Activated naive CD4-positive, alpha-beta T cell (primary cell): ENCODE measurements around the gene HS3ST4.
"Not testable (repeated sequence)": the region's sequence is repeated elsewhere in the genome, so short reads cannot be mapped to it uniquely, and the experiment has no call there.

ENCODE experiments used
- DNase-seq, 4 experiments: peaks; one replicate each; lab custom pipeline; 2025; lab: John Stamatoyannopoulos, UW

Gene HS3ST4

DNA sequence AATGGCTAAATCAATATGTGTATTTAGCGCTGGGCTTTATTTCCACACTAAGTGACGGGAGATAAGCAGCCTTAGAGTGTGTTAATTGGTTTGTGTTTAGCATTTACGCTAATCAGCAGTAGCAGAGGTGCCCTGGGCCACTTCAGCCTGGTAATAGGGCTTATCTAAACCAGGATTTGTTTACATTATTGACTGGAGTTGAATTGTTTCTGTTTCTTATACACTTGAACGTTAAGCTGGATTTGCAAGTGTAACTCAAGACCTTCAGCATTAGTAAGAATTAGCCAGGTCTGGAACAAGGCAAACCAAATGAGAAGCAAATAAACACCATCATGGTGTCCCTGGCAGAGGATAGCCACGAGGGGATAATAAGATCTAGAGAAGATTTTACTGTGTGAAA is 313.6 kb downstream of the HS3ST4 start:
- no peak for DNase-seq

DNA sequence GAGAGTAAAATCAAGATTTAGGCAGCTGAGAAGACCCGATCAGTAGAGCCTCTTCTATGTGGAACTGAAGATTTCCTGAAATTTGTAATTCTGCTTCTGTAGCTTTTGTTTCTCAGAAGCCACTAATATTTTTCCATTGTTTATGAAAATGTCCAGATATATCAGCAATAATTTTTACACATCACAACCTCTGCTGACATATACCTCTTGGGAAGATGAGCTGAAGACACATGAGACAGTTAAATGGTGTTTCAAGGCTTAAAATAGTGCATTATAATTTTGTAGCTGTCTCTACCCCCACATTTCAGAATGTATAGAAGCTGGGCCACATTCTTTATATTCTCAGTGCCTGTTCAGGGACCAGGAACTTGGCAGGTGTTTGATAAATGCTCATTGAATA is 320.6 kb downstream of the HS3ST4 start:
- no peak for DNase-seq

DNA sequence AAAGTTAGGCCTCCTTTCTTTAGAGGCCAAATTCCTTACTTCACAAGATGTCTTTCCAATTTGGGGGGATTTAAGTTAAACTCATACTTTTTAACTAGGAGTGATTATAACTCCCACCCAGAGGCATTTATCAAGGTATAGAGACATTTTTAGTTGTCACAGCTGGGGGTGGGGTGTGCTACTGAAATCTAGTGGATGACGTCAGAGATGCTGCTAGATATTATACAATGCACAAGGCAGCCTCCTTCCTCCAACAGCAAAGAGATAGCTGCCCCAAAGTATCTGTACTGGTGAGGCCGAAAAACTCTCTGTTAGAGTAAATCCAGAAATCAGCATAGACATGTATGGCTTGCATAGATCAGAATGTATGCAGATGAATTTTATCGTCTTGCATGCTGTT is 324.0 kb downstream of the HS3ST4 start:
- no peak for DNase-seq

DNA sequence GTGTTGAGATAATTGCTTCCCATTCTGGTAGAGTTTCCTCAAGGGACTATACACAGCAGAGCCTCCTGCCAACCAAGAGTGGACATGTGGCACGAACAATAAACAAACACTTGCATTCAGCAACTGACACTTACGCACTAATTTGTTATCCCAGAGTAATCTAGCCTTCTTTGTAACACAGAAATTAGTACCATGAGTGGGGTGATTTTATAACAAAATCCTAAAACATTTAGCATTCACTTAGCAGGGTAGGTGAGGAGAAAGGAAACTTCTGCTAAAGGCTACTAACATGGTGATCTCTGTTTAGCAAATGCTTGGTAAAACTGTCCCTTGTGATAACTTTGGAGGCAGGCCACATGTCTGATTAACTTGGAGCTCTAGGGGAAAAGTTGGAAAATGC is 325.2 kb downstream of the HS3ST4 start:
- no peak for DNase-seq

DNA sequence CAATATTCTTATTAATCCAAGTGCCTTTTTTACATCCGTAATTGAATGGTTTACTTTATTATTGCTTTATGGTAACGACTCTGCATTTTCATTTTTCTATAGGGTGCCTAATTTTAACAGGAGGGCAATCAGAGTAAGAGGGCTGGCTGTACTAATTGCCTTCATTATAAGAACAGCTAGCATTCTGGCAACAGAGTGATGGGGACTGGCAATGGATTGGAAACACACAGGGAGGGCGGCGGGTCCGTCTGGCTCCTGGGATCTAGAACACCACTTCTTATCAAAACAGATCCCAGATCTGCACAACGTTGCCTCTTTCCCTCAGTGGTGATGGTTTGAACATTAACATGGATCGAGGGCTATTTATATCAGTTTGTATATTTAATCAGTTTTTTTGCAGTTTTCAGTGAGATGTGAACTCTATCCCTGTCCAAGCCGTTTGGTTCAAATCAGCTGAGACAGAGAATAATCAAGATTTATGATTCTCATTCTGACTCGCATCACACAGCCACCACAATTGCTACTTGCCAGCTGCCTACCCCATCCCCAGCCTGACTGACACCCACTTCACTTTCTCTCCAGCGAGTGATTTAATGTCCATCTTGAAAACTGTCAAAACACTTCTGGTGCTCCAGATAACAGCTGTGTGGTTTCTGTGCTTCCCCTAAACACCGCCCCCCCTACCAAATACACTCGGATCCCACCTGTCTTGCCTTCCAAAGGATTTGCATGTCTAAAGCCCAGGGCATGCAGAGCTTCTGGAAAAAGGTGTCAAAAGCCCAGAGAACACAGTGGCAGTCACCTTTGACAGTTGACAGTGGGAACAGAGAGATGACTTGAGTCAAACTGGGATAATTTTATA is 327.9 kb downstream of the HS3ST4 start:
- no peak for DNase-seq

DNA sequence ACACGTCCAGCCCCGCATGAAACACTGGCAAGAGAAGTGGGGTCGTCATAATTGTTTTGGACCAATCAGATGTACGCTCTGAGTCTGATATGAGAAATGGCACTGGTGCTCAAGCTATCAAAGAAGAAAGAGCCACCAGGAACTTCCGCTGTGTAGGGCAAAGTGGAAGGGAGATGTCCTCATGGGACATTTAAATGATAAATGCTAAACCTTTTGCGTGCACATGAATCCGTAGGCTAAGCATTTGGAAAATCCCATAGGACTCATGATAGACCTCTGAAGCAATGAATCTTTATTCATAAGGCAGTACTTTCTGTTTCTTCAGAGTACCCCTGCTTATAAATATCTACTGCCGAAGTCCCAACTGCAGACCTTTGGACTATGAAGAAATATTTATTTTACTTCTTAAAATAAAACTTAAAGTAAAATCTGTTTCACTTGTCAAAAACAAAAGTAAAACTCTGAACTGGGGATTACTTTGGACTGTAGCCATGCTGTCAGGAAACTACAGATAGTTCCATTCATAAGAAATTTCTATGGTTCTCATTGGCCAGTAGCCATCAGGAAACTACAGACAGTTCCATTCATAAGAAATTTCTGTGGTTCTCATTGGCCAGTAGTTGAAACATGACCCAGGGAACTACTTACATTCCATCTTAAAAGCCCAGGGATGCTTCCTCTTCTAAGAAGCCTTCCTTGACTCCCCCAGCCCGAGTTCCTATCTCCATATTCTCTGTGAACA is 335.1 kb downstream of the HS3ST4 start:
- DNase-seq, result no peak

DNA sequence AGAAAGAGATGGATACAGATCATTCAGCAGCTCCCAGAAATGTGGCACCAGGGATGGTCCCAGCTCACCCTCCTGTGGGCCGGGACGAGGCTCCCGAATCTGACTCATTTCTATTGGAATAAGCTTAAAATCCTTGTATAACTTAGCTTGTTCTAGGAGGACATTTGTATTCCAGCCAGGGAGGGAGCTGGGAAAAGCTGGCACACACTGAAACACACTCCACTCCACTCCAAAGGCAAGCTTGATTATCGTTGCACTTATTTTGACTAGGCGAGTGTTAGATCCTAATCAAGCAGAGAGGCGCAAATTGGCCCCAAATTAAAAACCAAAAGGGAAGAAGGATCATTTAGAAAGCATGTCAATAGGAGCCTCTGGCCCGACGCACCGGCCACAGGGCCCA is 339.5 kb downstream of the HS3ST4 start:
- DNase-seq, result no peak

DNA sequence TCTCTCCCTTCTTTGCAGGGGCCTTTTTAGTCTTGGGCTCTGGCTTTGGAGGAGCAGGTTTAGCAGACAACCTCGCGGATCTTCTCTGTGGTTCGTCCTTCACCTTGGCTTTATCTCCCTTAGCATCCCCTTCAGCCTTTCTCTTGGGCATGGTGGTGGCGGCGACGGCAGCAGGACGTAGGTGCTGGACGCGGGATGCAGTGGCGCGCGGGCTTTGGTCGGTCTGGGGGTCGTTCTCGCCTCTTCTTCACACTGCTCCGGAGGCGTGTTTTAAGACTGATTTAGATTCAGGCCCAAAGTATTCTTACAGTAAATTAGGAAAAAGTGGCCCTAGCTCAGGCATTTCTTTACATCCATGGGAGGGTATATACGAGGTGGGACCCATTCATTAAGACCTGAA is 340.9 kb downstream of the HS3ST4 start:
- not testable (repeated sequence) for DNase-seq

DNA sequence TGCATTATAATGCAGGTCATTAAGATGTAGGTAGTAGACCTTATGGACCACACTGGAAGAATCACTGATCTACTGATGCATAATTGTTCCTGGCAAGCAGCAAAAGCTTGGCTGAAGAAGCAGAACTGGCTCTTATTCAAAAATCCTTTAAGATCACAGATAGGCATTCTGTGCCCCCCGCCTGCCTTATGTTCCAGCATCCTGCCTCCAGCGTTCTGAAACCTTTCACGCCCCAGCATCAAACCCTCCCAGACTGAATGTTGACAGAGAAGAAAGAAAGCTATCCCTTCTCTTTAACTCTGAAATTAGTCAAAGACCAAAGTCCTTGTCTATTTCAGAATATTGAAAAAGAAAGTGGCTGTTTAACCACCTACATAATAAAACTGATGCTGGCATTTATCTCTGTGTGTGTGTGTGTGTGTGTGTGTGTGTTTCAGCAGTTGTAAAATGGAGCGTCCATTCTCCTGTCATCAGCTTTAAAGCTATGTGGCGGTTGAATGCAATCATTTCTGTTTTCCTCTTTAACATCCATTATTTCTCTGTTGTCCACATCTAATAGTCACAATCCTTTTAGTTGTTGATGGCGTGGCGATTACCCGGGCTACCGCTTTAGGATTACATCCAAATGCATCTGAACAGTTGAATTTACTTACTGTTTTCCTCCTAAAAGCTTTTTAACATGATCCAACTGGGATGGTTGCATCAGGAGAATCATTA is 350.4 kb downstream of the HS3ST4 start:
- no peak for DNase-seq

DNA sequence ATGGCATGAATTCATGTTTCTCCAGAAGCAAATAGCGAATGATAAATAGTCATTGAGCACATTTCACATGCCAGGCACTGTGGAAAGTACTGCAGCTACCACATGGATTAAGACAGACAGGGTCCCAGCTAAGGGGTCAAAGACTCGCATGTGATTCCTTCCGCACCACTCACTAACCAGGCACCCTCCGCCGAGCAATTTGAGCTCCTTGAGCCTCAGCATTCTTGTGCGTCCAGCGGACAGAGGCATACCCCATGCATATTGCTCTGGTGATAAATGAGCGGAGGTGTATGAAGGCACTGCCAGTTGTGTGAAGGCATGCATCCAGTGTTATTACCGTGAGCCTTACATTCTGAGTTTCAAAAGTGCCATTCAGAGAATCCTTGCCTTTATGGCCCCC is 358.7 kb downstream of the HS3ST4 start:
- no peak for DNase-seq

DNA sequence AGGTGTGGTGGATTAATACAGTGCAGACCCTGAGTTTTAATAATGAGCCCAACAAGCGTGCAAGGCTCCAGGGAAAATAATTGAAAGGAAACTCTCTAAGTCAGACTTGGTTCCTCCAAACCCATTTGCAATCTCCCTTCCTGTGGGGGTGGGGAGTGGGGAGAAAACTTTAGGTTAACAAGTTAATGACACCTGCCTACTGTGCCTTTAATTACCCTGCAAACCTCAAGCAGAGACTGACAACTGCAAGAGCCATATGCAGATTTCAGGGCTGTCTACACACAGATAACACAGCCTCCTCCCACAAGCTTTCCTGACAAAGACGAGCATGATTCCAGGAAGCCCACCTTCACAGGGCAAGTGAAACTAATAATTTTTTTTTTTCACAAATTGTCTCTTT is 359.3 kb downstream of the HS3ST4 start:
- DNase-seq, result no peak

DNA sequence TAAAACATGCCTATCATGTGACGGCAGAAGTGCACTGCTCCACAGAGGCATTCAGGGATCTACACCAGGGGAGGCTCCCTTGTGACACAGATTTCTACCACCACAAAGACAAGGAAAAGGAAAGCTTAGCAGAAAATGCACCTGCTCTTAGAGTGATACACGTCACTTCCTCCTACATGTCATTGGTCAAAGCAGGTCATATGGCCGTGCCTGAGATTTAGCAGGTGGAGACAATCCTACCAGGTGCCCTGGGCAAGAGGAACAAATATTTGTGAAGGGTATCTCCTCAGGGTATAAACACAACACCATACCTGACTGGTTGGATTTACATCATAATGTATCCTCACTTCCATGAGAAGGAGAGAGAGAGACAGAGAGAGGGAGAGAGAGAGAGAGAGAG is 362.1 kb downstream of the HS3ST4 start:
- no peak for DNase-seq

DNA sequence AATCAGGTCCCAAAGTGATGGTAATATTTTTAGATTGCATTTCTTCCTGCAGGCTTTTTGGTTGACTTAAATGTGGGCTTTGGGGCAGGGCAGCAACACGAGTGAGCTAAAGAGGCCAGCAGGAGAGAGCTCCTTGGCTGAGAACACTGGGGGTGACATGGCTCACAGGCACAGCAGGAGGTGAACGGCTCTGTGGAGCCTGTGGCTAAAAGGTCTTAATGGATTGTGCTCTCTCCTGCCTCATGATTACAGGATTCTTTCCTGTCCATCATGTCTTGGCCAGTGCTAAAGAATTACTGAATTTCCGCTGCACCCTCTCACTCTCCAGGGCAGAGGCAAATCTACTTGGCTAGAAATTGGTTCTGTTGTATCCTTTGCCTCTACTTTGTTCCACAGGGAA is 366.6 kb downstream of the HS3ST4 start:
- no peak for DNase-seq

DNA sequence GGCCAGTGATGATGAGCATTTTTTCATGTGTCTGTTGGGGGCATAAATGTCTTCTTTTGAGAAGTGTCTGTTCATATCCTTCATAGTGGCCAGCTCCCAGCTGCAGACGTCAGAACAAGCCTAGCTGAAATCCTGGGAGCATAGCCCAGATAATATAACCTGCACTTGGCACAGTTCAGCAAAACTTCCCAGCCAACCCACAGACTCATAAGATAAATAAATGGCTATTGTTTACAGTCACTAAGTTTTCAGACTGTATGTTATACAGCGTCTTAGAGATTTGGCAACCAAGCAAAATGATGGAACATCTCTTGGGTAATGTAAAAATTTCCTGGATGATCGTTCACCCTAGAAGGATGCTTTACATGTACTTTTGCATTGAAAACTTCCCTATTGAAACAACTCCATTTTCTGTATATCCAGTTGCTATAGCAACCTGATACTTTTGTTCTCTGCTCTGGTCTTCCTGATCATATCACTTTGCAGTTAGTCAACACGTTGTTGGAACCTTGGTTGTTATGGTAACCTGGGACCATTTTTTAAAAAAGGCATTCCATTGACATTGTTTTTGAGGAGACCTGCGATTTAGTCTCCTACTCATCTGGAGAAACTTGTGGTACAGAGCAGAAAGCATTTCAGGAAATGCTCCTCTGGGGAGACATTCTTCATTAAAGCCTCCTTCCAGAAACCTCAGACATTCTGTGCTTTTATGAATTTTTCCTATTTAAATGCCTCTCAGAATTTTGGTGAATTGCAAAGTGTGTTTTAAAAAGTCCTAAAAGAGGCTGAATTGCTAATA is 378.7 kb downstream of the HS3ST4 start:
- DNase-seq, result no peak

DNA sequence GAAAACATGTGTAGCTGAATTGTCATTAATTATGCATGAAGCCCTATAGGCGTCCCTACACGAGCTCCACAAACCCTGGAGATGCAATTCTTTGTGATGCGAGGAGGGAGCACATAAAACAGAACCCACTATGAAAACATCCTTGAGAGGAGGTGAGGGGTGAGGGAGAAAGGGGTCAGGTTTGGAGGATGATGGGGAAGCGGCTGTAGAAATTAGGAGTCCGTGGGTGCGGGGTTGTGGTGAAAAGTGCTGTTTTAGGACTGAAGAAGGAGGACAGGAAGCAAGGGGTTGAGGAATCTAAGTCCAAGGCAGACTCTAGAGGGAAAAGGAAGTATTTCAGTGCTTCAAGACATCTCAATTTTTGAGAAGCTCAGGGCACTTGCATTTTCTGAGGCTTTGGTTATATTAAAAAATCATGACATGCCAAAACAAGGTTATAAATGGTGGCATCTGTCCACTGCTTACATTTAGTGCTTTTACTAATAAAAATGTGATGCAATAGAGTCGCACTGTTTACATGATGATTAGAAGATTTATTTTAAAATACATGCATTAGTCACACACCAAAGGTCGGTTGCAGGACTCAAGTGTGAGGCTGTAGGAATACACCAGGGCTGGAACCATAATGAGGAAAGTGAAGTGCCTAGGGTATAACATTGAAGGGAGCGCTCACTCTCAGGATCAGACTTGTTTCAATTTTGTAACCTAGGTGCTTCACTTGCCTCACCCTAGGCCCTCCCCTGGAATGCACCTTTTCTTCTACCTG is 379.5 kb downstream of the HS3ST4 start:
- no peak for DNase-seq

DNA sequence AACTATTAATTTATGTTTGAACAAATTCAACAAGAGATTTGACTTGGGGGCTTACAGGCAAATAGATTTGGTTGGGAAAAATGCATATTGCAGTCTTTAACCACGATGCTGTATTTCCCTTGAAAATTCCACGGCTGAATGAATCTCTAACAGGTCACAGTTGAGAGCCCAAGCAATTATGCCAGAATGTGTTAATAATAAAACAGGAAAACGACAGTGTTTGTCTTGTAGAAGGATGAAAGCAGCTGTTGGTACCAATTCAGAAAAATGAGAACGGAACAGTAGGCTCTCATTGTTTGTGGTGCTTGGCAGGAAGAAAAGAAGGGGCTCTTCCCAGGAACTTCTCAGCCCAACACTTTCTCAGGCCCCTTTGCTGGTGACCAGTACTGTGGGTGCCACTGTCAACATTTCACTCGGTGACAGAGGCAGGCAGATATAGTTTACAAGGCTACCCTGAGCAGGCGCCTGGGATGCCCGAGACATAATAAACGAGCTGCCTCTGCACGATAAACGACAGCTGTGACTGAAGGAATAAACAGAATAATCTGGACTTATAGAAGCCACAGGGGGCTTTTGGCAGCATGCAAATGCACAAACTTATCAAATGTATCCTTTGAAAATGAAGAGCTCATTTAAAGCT is 387.1 kb downstream of the HS3ST4 start:
- no peak for DNase-seq

DNA sequence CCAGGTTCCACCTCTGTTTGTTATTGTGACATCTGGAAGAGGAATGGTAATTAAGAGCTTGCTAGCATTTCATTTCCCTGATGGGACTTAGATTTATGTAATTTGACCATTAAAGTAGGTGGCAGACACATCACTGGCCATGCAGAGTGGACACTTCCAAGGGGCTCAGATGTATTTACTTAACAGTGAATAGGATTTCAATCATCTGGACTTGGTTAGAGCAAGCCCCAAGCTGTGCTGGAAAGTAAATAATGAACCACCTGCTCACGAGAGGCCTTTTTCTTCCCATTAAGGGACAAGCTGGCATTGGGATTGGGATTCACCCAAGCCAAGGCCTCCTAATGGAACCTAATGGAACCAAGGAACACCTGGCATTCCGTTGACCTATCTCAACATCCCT is 395.3 kb downstream of the HS3ST4 start:
- no peak for DNase-seq

DNA sequence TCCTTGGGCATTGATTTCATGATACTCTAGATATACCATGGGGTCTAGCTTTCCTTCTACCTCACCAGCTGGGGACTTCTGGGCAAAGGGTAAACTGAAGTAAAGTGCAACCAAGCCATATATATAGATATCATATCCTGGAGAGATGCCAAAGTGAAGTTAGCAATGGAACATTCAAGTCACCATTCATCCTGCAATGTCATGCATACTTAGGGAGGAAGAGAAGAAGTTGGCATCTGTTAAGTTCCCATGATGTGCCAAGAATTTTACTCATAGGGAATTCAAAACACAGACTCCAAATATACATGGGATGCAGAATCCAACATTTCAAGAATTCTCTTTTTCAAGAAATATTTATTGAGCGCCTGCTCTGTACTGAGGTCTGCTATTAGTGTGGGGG is 399.8 kb downstream of the HS3ST4 start:
- DNase-seq, result no peak

DNA sequence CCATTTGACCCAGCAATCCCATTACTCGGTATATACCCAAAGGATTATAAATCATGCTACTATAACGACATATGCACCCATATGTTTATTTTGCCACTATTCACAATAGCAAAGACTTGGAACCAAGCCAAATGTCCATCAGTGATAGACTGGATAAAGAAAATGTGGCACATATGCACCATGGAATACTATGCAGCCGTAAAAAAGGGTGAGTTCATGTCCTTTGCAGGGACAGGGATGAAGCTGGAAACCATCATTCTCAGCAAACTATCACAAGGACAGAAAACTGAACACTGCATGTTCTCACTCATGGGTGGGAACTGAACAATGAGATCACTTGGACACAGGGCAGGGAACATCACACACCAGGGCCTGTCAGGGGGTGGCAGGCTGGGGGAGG is 406.4 kb downstream of the HS3ST4 start:
- DNase-seq, result not testable (repeated sequence)

DNA sequence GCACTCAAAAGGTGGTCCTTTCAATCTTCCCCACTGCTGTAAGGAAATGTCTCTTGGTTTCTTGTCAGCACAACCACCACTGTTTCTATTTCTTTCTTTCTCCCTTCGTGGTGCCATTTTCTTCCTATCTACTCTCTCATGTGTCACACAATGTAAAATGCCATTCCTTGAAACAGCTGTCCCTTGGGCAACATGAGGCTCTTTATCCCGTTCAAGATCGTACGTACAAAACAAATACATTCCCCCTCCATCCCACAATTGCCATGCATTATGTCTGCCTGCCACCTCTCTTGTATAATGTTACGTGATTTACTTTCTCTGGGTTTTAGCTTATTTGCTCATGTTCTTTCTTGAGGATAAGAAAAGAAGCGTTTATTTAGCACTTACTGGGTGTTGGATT is 410.6 kb downstream of the HS3ST4 start:
- no peak for DNase-seq
